Hepatocyte (in vitro differentiated cells): ENCODE results near the gene ZFYVE27. TPM values are rescaled to one million over a fixed set of nuclear protein-coding genes. Genes with fewer than 3 reads are reported as not detected.

Experiments
- DNase-seq: peaks from one replicate; pipeline ENCODE4 v3.0.0-alpha.2; 2016; ENCODE audit warnings: low spot score
- H2AFZ ChIP-seq: fragments of 200-600 bp; sonication (generic); 2 replicates; pipeline ENCODE4 v1.6.0; 2016; ENCODE audit warnings: antibody characterized with exemption, mild to moderate bottlenecking
- H3K27ac ChIP-seq: fragments of 200-600 bp; sonication (generic); 2 replicates; pipeline ENCODE4 v1.5.1; 2016; ENCODE audit warnings: mild to moderate bottlenecking
- H3K27me3 ChIP-seq: fragments of 200-600 bp; sonication (generic); 2 replicates; pipeline ENCODE4 v1.6.1; 2016
- H3K36me3 ChIP-seq: fragments of 200-600 bp; sonication (generic); replicated peaks from 2 replicates; pipeline ENCODE4 v1.5.1; 2016; ENCODE audit warnings: low read depth; ENCODE audit not compliant: insufficient read depth
- H3K4me1 ChIP-seq: fragments of 200-600 bp; sonication (generic); 2 replicates; pipeline ENCODE4 v1.5.1; 2016; ENCODE audit warnings: mild to moderate bottlenecking, moderate library complexity; ENCODE audit not compliant: insufficient read depth
- H3K4me2 ChIP-seq: fragments of 200-600 bp; sonication (generic); 2 replicates; pipeline ENCODE4 v1.6.0; 2016
- H3K4me3 ChIP-seq: fragments of 200-600 bp; sonication (generic); 2 replicates; pipeline ENCODE4 v1.5.1; 2016; ENCODE audit warnings: mild to moderate bottlenecking
- H3K79me2 ChIP-seq: fragments of 200-600 bp; sonication (generic); 2 replicates; pipeline ENCODE4 v1.6.0; 2017; ENCODE audit warnings: mild to moderate bottlenecking
- H3K9me2 ChIP-seq: fragments of 200-600 bp; sonication (generic); replicated peaks from 2 replicates; pipeline ENCODE4 v1.6.0; 2017; ENCODE audit warnings: mild to moderate bottlenecking; ENCODE audit not compliant: insufficient read depth
- H3K9me3 ChIP-seq: fragments of 200-600 bp; sonication (generic); 2 replicates; pipeline ENCODE4 v1.5.1; 2016; ENCODE audit warnings: low read depth, mild to moderate bottlenecking
- H4K20me1 ChIP-seq: fragments of 200-600 bp; sonication (generic); 2 replicates; pipeline ENCODE4 v1.6.0; 2016; ENCODE audit warnings: mild to moderate bottlenecking; ENCODE audit not compliant: insufficient read depth, poor library complexity, severe bottlenecking
- CTCF ChIP-seq: fragments of 200-600 bp; sonication (generic); IDR thresholded peaks from 2 replicates; pipeline ENCODE4 v1.5.1; 2016; ENCODE audit warnings: antibody characterized with exemption, mild to moderate bottlenecking; ENCODE audit not compliant: poor library complexity
- EZH2 ChIP-seq: fragments of 200-600 bp; sonication (generic); IDR thresholded peaks from 2 replicates; pipeline ENCODE4 v1.6.1; 2016; ENCODE audit warnings: antibody characterized with exemption, mild to moderate bottlenecking, borderline replicate concordance
- EZH2phosphoT487 ChIP-seq: fragments of 200-600 bp; sonication (generic); IDR thresholded peaks from one replicate; pipeline ENCODE4 v1.6.1; 2018; ENCODE audit warnings: antibody characterized with exemption, mild to moderate bottlenecking, low read depth, moderate library complexity; ENCODE audit not compliant: unreplicated experiment, severe bottlenecking
- whole genome bisulfite sequencing: methylation state at CpG from one replicate; pipeline ENCODE4 v1.1.6; 2016; ENCODE audit warnings: low lambda C conversion rate; ENCODE audit errors: missing lambda C conversion rate; 5-methylcytosine and 5-hydroxymethylcytosine counted together
- polyA plus RNA-seq: library from polyadenylated mRNA; unstranded; fragments of >200 nt; fragmentation: Nextera tagmentation; extraction: Ambion mirVana; gene quantifications from 2 replicates; pipeline ENCODE4 v1.2.1, GENCODE V29; 2016
- total RNA-seq: library from RNA; depleted of rRNA; stranded (reverse); fragments of >200 nt; gene quantifications from 2 replicates; pipeline ENCODE4 v1.2.3, GENCODE V29; 2014

ZFYVE27 gene
- total and polyA plus RNA-seq, 2 experiments from 2014 or later = 24.9 to 30.3 TPM

GRCh38 chr10:97704341-97704740, 32.6 kb upstream of the ZFYVE27 start:
- Histone ChIP-seq H3K27ac (no peak overlapping the region), H3K79me2 (no peaks in the 10 kb centered on the region), H2AFZ (no peak overlapping the region), H3K4me2 (no peak overlapping the region), H3K4me3 (no peak overlapping the region), H3K27me3 (no peaks in the 10 kb centered on the region), H3K4me1 (no peaks in the 10 kb centered on the region), H3K9me2 (no peaks in the 10 kb centered on the region), H3K9me3 (no peaks in the 10 kb centered on the region), H3K36me3 (no peaks in the 10 kb centered on the region), H4K20me1 (no peaks in the 10 kb centered on the region)
- no peak for TF ChIP-seq EZH2
- no peak for TF ChIP-seq EZH2phosphoT487
- no peak for TF ChIP-seq CTCF
- no peak for DNase-seq
- WGBS = 67% methylated on average over 1 of the region's 1 CpG

DNA sequence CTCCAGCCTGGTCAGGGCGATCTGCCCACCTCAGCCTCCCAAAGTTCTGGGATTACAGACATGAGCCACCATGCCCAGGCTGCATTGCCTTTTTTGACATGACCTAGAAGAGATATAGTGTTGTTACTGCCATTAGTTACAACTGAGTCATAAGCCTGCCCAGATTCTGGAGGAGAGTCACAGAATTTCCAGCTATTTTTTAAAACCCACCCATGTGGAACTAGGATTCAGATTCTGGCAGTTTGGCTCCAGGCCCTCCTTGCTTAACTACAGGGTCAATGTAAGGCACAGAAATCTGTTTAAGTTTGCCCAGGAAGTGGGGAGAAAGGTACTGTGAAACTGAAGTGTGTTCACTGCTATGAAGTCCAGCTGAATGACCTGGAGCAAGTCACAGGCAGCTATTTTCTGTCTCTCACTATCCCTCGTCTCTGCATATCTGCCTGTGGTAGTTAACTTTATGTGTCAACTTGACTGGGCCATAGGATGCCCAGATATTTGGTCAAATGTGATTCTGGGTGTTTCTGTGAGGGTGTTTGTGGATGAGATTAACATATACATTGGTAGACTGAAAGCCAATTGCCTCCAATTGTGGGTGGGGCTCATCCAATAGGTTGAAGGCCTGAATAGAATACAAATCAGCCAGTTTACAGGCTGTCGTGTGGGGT, 31.8 kb upstream of the ZFYVE27 start:
- no peaks in the 10 kb centered on the region for H3K79me2 ChIP-seq
- no peaks in the 10 kb centered on the region for H3K9me2 ChIP-seq
- 87% methylated on average over 3 of the region's 3 CpGs for WGBS
- no peaks in the 10 kb centered on the region for H3K27me3 ChIP-seq
- no peaks in the 10 kb centered on the region for H3K36me3 ChIP-seq
- DNase-seq = no peak
- TF ChIP-seq EZH2phosphoT487 (no peak), EZH2 (no peak), CTCF (no peak)
- H3K4me3 ChIP-seq = no peak overlapping the region
- H4K20me1 ChIP-seq = no peaks in the 10 kb centered on the region
- H3K4me1 ChIP-seq = no peaks in the 10 kb centered on the region
- no peaks in the 10 kb centered on the region for H3K9me3 ChIP-seq
- H2AFZ ChIP-seq = no peak overlapping the region
- no peak overlapping the region for H3K27ac ChIP-seq
- H3K4me2 ChIP-seq = no peak overlapping the region

- H2AFZ ChIP-seq = no peak overlapping the region
- no peak for DNase-seq
- H4K20me1 ChIP-seq = no peaks in the 10 kb centered on the region
- no peaks in the 10 kb centered on the region for H3K79me2 ChIP-seq
- no peak overlapping the region for H3K4me2 ChIP-seq
- H3K9me3 ChIP-seq = no peaks in the 10 kb centered on the region
- no peaks in the 10 kb centered on the region for H3K4me1 ChIP-seq
- H3K4me3 ChIP-seq = no peak overlapping the region
- WGBS = 84% methylated on average over 11 of the region's 11 CpGs
- no peak overlapping the region for H3K27ac ChIP-seq
- no peak for TF ChIP-seq EZH2
- no peak for TF ChIP-seq CTCF
- no peak for TF ChIP-seq EZH2phosphoT487
- H3K36me3 ChIP-seq = no peaks in the 10 kb centered on the region
- H3K27me3 ChIP-seq = no peaks in the 10 kb centered on the region
- no peaks in the 10 kb centered on the region for H3K9me2 ChIP-seq
Measured at GRCh38 chr10:97707134-97707861, 29.6 kb upstream of the ZFYVE27 start.
